ENCODE measurements around the gene RBBP9. TPM values are rescaled to one million over a fixed set of nuclear protein-coding genes. Genes with fewer than 3 reads are reported as not detected.
"Not testable (repeated sequence)": the region's sequence is repeated elsewhere in the genome, so short reads cannot be mapped to it uniquely, and the experiment has no call there.

RBBP9 gene
- total RNA-seq, 1 donor from 2014 or later, result 5.6 TPM

DNA sequence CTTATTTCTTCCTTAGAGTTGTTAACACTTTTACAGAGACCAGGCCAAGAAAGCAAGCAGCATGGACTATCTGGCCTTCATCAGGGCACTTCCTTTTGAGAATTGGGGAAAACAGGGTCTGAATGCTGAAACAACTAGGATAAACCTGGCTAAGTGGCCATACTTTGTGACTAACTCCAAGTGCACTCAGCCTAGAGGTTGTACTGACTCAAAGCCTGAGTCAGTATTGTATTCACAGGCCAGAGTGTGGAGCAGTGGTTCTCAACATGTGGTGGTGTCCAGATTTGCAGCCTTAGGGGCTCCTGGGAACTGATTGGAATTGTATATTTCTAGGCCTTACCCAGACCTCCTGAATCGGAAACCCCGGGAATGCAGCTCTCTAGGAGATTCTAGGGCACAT is 30.8 kb upstream of the RBBP9 start:
- no peak overlapping the region for H3K27ac ChIP-seq (replicated peaks)
- H3K27me3 ChIP-seq (ENCODE audit: low read depth), result no peaks in the 10 kb centered on the region
- peaks cover 88% of the 10 kb centered on the region for H3K36me3 ChIP-seq
- intact Hi-C loops (cut with micrococcal nuclease), result no loop called here
- no peak overlapping the region for H3K4me3 ChIP-seq
- H3K4me1 ChIP-seq, result no peaks in the 10 kb centered on the region
- DNase-seq, result no peak
- TF ChIP-seq, protein P1, sequence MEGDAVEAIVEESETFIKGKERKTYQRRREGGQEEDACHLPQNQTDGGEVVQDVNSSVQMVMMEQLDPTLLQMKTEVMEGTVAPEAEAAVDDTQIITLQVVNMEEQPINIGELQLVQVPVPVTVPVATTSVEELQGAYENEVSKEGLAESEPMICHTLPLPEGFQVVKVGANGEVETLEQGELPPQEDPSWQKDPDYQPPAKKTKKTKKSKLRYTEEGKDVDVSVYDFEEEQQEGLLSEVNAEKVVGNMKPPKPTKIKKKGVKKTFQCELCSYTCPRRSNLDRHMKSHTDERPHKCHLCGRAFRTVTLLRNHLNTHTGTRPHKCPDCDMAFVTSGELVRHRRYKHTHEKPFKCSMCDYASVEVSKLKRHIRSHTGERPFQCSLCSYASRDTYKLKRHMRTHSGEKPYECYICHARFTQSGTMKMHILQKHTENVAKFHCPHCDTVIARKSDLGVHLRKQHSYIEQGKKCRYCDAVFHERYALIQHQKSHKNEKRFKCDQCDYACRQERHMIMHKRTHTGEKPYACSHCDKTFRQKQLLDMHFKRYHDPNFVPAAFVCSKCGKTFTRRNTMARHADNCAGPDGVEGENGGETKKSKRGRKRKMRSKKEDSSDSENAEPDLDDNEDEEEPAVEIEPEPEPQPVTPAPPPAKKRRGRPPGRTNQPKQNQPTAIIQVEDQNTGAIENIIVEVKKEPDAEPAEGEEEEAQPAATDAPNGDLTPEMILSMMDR (IDR thresholded peaks at IDR 0.05; ENCODE audit: borderline replicate concordance), result no peak
- no peaks in the 10 kb centered on the region for H3K9me3 ChIP-seq (replicated peaks)

DNA sequence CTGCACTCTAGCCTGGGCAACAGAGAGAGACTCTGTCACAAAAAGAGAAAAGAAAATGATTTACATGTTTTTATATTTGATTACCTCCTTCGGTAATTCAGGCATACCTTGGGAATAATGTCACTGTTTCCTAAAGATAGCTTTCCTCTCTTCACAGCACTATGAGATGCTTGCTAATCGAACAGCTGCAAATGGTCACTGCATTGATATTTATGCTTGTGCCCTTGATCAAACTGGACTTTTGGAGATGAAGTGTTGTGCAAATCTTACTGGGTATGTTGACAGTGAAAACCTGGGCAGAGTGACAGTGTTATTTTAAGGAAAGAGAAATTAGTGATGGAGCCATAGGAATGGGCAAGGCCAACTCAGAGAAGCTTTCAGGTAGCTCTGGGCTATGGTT is 30.3 kb upstream of the RBBP9 start:
- no peaks in the 10 kb centered on the region for H3K9me3 ChIP-seq (replicated peaks)
- no peak overlapping the region for H3K4me3 ChIP-seq
- H3K36me3 ChIP-seq, result peaks cover 83% of the 10 kb centered on the region
- intact Hi-C loops (cut with micrococcal nuclease), result no loop called here
- H3K4me1 ChIP-seq, result no peaks in the 10 kb centered on the region
- TF ChIP-seq, protein P1 (IDR thresholded peaks at IDR 0.05; ENCODE audit: borderline replicate concordance), result no peak
- no peak overlapping the region for H3K27ac ChIP-seq (replicated peaks)
- H3K27me3 ChIP-seq (ENCODE audit: low read depth), result no peaks in the 10 kb centered on the region
- DNase-seq, result no peak

DNA sequence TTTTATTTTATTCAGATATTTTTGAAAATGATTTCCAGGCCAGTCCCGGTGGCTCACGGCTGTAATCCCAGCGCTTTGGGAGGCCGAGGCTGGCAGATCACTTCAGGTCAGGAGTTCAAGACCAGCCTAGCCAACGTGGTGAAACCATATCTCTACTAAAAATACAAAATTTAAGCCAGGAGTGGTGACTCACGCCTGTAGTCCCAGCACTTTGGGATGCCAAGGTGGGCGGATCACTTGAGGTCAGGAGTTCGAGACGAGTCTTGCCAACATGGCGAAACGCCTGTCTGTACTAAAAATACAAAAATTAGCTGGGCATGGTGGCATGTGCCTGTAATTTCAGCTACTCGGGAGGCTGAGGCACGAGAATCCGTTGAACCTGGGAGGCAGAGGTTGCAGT is 29.7 kb upstream of the RBBP9 start:
- H3K9me3 ChIP-seq (replicated peaks); H3K27me3 ChIP-seq (ENCODE audit: low read depth); H3K4me1 ChIP-seq; intact Hi-C loops (cut with micrococcal nuclease); H3K4me3 ChIP-seq; DNase-seq; H3K27ac ChIP-seq (replicated peaks): not testable (repeated sequence)
- peaks cover 77% of the 10 kb centered on the region for H3K36me3 ChIP-seq

DNA sequence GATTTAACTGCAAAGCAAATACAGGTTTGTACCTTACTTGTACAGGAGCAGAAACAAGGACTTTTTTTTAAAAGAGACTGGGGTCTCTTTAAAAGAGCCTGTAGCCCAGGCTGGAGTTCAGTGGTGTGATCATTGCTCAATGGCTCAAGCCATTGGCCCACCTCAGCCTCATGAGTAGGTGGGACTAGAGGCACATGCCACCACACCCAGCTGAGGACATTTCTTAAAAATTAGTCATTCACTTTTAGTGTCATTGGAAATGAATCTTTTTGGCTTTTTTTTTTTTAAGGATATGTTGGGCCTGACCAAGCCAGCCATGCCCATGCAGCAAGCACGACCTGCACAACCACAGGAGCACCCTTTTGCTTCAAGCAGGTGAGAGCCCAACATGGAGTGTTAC is 27.6 kb upstream of the RBBP9 start:
- peaks cover 56% of the 10 kb centered on the region for H3K36me3 ChIP-seq
- no peak overlapping the region for H3K27ac ChIP-seq (replicated peaks)
- TF ChIP-seq, protein P1 (IDR thresholded peaks at IDR 0.05; ENCODE audit: borderline replicate concordance), result no peak
- no peaks in the 10 kb centered on the region for H3K4me1 ChIP-seq
- no peak for DNase-seq
- H3K27me3 ChIP-seq (ENCODE audit: low read depth), result no peaks in the 10 kb centered on the region
- H3K9me3 ChIP-seq (replicated peaks), result no peaks in the 10 kb centered on the region
- H3K4me3 ChIP-seq, result no peak overlapping the region
- intact Hi-C loops (cut with micrococcal nuclease), result no loop called here

DNA sequence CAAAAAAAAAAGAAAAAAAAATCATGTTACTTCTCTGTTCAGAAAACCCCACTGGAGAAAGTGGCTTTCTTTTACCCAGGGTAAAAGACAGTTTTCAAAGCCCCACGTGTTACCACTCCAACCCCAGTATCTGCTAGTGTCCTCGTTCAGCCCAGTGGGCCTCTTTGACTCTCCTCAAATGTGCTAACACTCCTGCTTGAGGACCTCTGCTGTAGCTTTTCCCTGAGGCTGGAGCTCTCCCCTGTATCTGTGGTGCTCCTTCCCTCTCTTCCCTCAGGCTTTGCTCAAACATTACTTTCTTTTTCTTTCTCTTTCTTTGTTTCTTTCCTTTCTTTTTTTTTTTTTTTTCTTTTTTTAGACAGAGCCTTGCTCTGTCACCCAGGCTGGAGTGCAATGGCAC is 26.0 kb upstream of the RBBP9 start:
- H3K9me3 ChIP-seq (replicated peaks), result no peaks in the 10 kb centered on the region
- H3K4me1 ChIP-seq, result no peaks in the 10 kb centered on the region
- no peaks in the 10 kb centered on the region for H3K27me3 ChIP-seq (ENCODE audit: low read depth)
- TF ChIP-seq, protein P1 (IDR thresholded peaks at IDR 0.05; ENCODE audit: borderline replicate concordance), result no peak
- peaks cover 40% of the 10 kb centered on the region for H3K36me3 ChIP-seq
- intact Hi-C loops (cut with micrococcal nuclease), result no loop called here
- no peak overlapping the region for H3K27ac ChIP-seq (replicated peaks)
- DNase-seq, result no peak
- H3K4me3 ChIP-seq, result no peak overlapping the region

DNA sequence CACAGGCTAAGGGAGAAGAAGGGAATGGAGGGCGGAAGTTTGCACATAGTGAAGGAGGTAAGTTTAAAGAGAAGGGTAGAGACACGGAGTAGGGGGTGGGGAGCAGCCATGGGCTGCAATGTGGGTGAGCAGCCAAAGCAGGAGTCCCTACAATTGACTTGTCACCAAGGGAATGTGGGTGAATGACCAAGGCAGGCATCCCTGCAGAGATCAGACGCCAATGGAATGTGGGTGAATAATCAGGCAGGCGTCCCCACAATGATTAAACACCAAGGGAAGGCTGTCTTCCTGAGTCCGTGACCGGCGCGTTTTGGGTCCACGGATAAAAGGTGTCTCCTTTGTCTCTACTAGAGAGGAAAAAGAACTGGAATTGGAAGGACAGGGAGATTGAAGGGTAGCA is 25.0 kb upstream of the RBBP9 start:
- H3K9me3 ChIP-seq (replicated peaks); intact Hi-C loops (cut with micrococcal nuclease); H3K27me3 ChIP-seq (ENCODE audit: low read depth); H3K4me1 ChIP-seq; H3K27ac ChIP-seq (replicated peaks); DNase-seq; H3K4me3 ChIP-seq: not testable (repeated sequence)
- peaks cover 32% of the 10 kb centered on the region for H3K36me3 ChIP-seq

DNA sequence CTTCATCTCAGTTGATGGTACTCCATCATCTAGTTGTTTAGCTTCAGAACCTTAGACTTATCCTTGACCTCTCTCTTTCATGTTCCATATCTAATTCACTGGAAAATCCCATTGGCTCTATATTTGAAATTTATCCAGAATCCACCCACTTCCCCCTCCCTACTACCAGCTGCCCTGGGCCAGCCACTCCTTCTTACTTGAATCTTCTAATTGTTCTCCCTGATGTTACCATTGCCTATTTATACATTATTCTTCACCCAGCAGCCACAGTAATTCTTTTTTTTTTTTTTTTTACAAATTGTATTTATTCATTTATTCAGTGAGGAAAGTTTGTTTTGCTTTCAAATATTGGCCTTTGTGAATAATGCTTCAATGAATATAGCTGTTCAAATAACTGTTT is 18.9 kb upstream of the RBBP9 start:
- TF ChIP-seq, protein P1 (IDR thresholded peaks at IDR 0.05; ENCODE audit: borderline replicate concordance), result no peak
- intact Hi-C loops (cut with micrococcal nuclease), result no loop called here

More for the DNA sequence above, 18.9 kb upstream of the RBBP9 start:
- Histone ChIP-seq H3K36me3 (peaks cover 56% of the 10 kb centered on the region), H3K27me3 (ENCODE audit: low read depth) (no peaks in the 10 kb centered on the region), H3K9me3 (replicated peaks) (no peaks in the 10 kb centered on the region), H3K27ac (replicated peaks) (no peak overlapping the region), H3K4me3 (no peak overlapping the region), H3K4me1 (no peaks in the 10 kb centered on the region)
- DNase-seq, result no peak
